Kidney (tissue), 14 donors: ENCODE measurements around the gene CD34. TPM values are rescaled to one million over a fixed set of nuclear protein-coding genes. Genes with fewer than 3 reads are reported as not detected.

Experiments used
- DNase-seq, 5 donors: peaks; one replicate each; pipeline ENCODE4 v3.0.0-alpha.2; 2013 to 2020
- FAIRE-seq: peaks from 2 replicates; lab custom pipeline; 2012; peaks lifted over from hg19 to GRCh38; lab: Jason Lieb, UNC
- H3K27ac ChIP-seq, 2 donors: one replicate each; pipeline ENCODE4 v1.7.0; 2013; ENCODE audit warnings: low read depth in 2 of 2, low read length in 2 of 2, inconsistent platforms in 1 of 2
- H3K27me3 ChIP-seq: one replicate; pipeline ENCODE4 v1.7.1; 2013; ENCODE audit warnings: low read length, inconsistent platforms; ENCODE audit not compliant: control insufficient read depth, insufficient read depth
- H3K36me3 ChIP-seq, 3 donors: one replicate each; pipeline versions ENCODE4 v1.7.0 to v1.7.1; 2013; ENCODE audit warnings: low read length in 3 of 3, control low read depth in 1 of 3, inconsistent platforms in 1 of 3; ENCODE audit not compliant: insufficient read depth in 3 of 3, control insufficient read depth in 2 of 3
- H3K4me1 ChIP-seq, 3 donors: one replicate each; pipeline versions ENCODE4 v1.7.0 to v1.7.1; 2013; ENCODE audit warnings: low read length in 3 of 3, inconsistent platforms in 1 of 3, low read depth in 1 of 3; ENCODE audit not compliant: control insufficient read depth in 2 of 3, insufficient read depth in 2 of 3
- H3K4me3 ChIP-seq, 3 donors: one replicate each; pipeline versions ENCODE4 v1.7.0 to v1.8.1; 2013; ENCODE audit warnings: low read length in 3 of 3, control low read depth in 1 of 3, inconsistent platforms in 1 of 3
- H3K9ac ChIP-seq, 3 donors: one replicate each; pipeline versions ENCODE4 v1.7.0 to v1.7.1; 2013; ENCODE audit warnings: low read length in 3 of 3, control low read depth in 1 of 3, inconsistent platforms in 1 of 3
- H3K9me3 ChIP-seq, 3 donors: one replicate each; pipeline versions ENCODE4 v1.7.0 to v1.7.1; 2013; ENCODE audit warnings: low read length in 3 of 3, control low read depth in 1 of 3, inconsistent platforms in 1 of 3; ENCODE audit not compliant: control insufficient read depth in 2 of 3, insufficient read depth in 1 of 3
- intact Hi-C: fragments of 100-400 bp; cut with DNase I; formaldehyde crosslinking; loops from one replicate; pipeline ENCODE4 v1.11.1; 2022
- polyA plus RNA-seq: library from polyadenylated mRNA; stranded (reverse); fragments of 350-450 nt; fragmentation: Illumina TruSeq; extraction: RNeasy Lipid Tissue Mini Kit (QIAGEN cat#74804); gene quantifications from one replicate; pipeline ENCODE4 v1.2.3, GENCODE V29; 2014; ENCODE audit warnings: low read depth, low replicate concordance; ENCODE audit not compliant: insufficient read depth
- total RNA-seq: library from RNA; stranded (reverse); fragmentation: NEBNext Ultra II Directional; extraction: Animal tissue kit (Norgen Biotek cat#: 25700); gene quantifications from one replicate; pipeline ENCODE4 v1.2.1, GENCODE V29; 2021
- TF ChIP-seq, protein P1 (sequence below): IDR thresholded peaks from 3 replicates; pipeline ENCODE4 v1.5.1; 2012; ENCODE audit warnings: mild to moderate bottlenecking, moderate library complexity, borderline replicate concordance; ENCODE audit not compliant: insufficient read depth; ENCODE audit errors: extremely low read depth
- donor health status: control.
- donor health status: control.
- donor health status: control.
- donor health status: control.
- donor health status: control.
- donor health status: DM: yes; HTN: yes; CAD: no.
- donor health status: Normal renal cell carcinoma (clear cell type).

Gene CD34
- total and polyA plus RNA-seq, 2 donors from 2014 or later, result 50.9 to 69.4 TPM

GRCh38 chr1:207867136-207868109 lies 43.5 kb downstream of the CD34 start:
- H3K27me3 ChIP-seq, result no peaks in the 10 kb centered on the region
- TF ChIP-seq, protein P1, sequence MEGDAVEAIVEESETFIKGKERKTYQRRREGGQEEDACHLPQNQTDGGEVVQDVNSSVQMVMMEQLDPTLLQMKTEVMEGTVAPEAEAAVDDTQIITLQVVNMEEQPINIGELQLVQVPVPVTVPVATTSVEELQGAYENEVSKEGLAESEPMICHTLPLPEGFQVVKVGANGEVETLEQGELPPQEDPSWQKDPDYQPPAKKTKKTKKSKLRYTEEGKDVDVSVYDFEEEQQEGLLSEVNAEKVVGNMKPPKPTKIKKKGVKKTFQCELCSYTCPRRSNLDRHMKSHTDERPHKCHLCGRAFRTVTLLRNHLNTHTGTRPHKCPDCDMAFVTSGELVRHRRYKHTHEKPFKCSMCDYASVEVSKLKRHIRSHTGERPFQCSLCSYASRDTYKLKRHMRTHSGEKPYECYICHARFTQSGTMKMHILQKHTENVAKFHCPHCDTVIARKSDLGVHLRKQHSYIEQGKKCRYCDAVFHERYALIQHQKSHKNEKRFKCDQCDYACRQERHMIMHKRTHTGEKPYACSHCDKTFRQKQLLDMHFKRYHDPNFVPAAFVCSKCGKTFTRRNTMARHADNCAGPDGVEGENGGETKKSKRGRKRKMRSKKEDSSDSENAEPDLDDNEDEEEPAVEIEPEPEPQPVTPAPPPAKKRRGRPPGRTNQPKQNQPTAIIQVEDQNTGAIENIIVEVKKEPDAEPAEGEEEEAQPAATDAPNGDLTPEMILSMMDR, result no peak
- DNase-seq, result peak in 1 of 5 donors; percentile 83
- H3K4me3 ChIP-seq, result peak overlapping the region in 2 of 3 donors; percentile 76 to 81
- peak overlapping the region in 2 of 3 donors; percentile 14 to 93 for H3K9ac ChIP-seq
- H3K4me1 ChIP-seq, result peaks cover 0 to 35% (median 32%) of the 10 kb centered on the region in 3 donors
- H3K27ac ChIP-seq, result peak overlapping the region; percentile 93 to 97
- no peak for FAIRE-seq
- H3K9me3 ChIP-seq, result no peaks in the 10 kb centered on the region
- H3K36me3 ChIP-seq, result peaks cover 0 to 14% (median 4%) of the 10 kb centered on the region in 3 donors
- intact Hi-C loops, result loop anchor here (5.0 kb wide), 1 partner anchor 40 kb away; no protein-coding TSS in a partner anchor

DNA sequence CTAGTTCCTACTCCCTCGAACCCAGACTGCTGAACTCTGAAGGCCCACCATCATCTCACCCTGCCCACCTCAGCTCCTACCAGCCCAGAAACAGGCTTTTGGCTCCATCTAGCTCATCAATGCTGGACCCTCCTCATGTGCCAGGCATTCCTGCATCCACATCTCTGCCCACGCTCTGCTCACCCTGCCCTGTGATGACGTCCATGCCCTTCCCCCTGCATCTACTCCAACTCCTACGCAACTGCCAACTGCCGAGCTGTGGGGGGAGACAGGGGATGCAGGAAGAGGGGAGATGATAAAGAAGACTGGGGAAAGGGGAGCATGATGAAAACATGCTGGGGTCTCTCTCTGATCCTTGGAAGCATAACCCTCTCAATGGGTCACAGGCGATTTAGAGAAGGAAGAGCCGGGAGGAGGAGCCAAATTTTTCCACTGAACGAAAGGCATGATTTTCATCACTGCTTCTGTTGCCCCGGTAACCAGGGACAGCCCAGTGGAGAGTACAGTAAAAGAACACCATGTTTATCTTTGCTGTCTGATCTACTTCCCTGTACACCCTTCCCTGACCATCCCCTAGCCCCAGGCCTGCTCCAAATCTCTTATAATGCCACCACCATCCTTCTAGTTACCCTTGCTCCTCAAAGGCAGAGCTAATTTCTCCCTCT lies 44.3 kb downstream of the CD34 start:
- intact Hi-C loops, result loop anchor here (5.0 kb wide), 1 partner anchor 39 kb away; no protein-coding TSS in a partner anchor
- peaks cover 0 to 18% (median 6%) of the 10 kb centered on the region in 3 donors for H3K36me3 ChIP-seq
- no peaks in the 10 kb centered on the region for H3K27me3 ChIP-seq
- peak overlapping the region; percentile 93 to 97 for H3K27ac ChIP-seq
- DNase-seq (peak in 3 of 5 donors; percentile 69 to 79 (median 75)), FAIRE-seq (no peak)
- H3K4me1 ChIP-seq, result peaks cover 0 to 40% (median 39%) of the 10 kb centered on the region in 3 donors
- H3K9ac ChIP-seq, result peak overlapping the region in 1 of 3 donors; percentile 93
- peak overlapping the region in 2 of 3 donors; percentile 26 to 76 for H3K4me3 ChIP-seq
- TF ChIP-seq, protein P1, result no peak
- no peaks in the 10 kb centered on the region for H3K9me3 ChIP-seq

DNA sequence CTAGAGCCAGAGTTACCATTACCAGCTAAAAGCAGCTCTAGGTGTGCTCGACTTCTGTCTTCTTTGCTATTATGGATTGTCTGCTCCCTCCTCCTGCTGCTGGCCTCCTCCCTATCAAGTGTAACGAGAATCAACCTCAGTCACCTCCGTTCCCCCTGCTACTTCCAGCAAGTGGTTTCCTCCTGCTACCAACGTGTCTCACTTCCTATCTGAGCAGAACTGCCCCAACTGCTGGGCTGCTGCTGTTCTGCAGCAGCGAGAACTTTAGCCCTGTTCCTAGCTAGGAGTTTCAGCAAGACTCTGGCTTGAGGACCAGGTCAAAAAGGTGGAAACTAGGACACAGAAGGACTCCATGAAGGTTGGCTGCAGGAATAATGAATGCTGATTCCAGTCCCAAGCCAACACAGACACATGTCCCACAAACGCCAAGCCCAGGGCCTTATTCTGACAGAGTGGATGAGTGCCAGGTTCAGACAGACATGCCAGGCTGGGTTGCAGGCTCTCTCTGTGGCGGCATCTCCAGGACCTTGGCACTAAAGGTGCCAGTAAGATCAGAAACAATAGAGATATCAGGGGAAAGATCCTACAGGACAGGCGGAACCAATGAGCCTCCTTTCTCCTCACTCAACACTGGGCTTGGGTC lies 46.9 kb downstream of the CD34 start:
- peaks cover 0 to 47% (median 40%) of the 10 kb centered on the region in 3 donors for H3K4me1 ChIP-seq
- peak overlapping the region; percentile 33 to 62 for H3K27ac ChIP-seq
- peaks cover 0 to 24% (median 8%) of the 10 kb centered on the region in 3 donors for H3K36me3 ChIP-seq
- no peak overlapping the region for H3K4me3 ChIP-seq
- TF ChIP-seq, protein P1, result no peak
- peak overlapping the region in 1 of 3 donors; percentile 9 for H3K9ac ChIP-seq
- intact Hi-C loops, result no loop called here
- DNase-seq, result no peak
- no peaks in the 10 kb centered on the region for H3K27me3 ChIP-seq
- no peak for FAIRE-seq
- no peaks in the 10 kb centered on the region for H3K9me3 ChIP-seq
